GM23338 (cell line): ENCODE results near the gene SEMA6B. TPM values are rescaled to one million over a fixed set of nuclear protein-coding genes. Genes with fewer than 3 reads are reported as not detected.
A peak's percentile ranks its signal among the peaks of the same experiment; 100 is the strongest.

ENCODE experiments used
- ATAC-seq: fragments of 200-7000 bp; cut with Tn5 transposase; 3 replicates; pipeline ENCODE4 v1.9.1; 2020
- DNase-seq: peaks from one replicate; pipeline ENCODE4 v3.0.0-alpha.2; 2015; ENCODE audit warnings: low spot score
- H2AFZ ChIP-seq: fragments of 200-600 bp; sonication (generic); 2 replicates; pipeline ENCODE4 v1.8.0; 2016; ENCODE audit warnings: antibody characterized with exemption, mild to moderate bottlenecking, moderate library complexity
- H3F3A ChIP-seq: fragments of 200-600 bp; sonication (generic); replicated peaks from 2 replicates; pipeline ENCODE4 v1.8.0; 2017; ENCODE audit warnings: antibody characterized with exemption, mixed run types, low read depth
- H3K27ac ChIP-seq: fragments of 200-600 bp; sonication (generic); 2 replicates; pipeline ENCODE4 v1.6.1; 2016; ENCODE audit warnings: low read depth
- H3K27me3 ChIP-seq: fragments of 200-600 bp; sonication (generic); 2 replicates; pipeline ENCODE4 v1.8.0; 2016; ENCODE audit warnings: mild to moderate bottlenecking, mixed run types, moderate library complexity; ENCODE audit not compliant: insufficient read depth
- H3K36me3 ChIP-seq: fragments of 200-600 bp; sonication (generic); 2 replicates; pipeline ENCODE4 v1.8.0; 2016; ENCODE audit warnings: mild to moderate bottlenecking; ENCODE audit not compliant: insufficient read depth
- H3K4me1 ChIP-seq: fragments of 200-600 bp; sonication (generic); 2 replicates; pipeline ENCODE4 v1.8.0; 2016; ENCODE audit warnings: mild to moderate bottlenecking, moderate library complexity; ENCODE audit not compliant: insufficient read depth
- H3K4me2 ChIP-seq: fragments of 200-600 bp; sonication (generic); 2 replicates; pipeline ENCODE4 v1.7.1; 2017; ENCODE audit warnings: mixed run types
- H3K4me3 ChIP-seq: fragments of 200-600 bp; sonication (generic); 2 replicates; pipeline ENCODE4 v1.6.1; 2016; ENCODE audit warnings: mixed run types
- H3K79me2 ChIP-seq: fragments of 200-600 bp; sonication (generic); replicated peaks from 2 replicates; pipeline ENCODE4 v1.8.0; 2017; ENCODE audit warnings: mild to moderate bottlenecking; ENCODE audit not compliant: insufficient read depth
- H3K9me2 ChIP-seq: fragments of 200-600 bp; sonication (generic); 2 replicates; pipeline ENCODE4 v1.8.0; 2017; ENCODE audit not compliant: insufficient read depth
- H4K20me1 ChIP-seq: fragments of 200-600 bp; sonication (generic); replicated peaks from 2 replicates; pipeline ENCODE4 v1.8.0; 2017; ENCODE audit warnings: mild to moderate bottlenecking; ENCODE audit not compliant: insufficient read depth
- H3K27ac Mint-ChIP-seq: 2 replicates; pipeline ENCODE4 v1.8.0; 2020; ENCODE audit warnings: inconsistent platforms, mild to moderate bottlenecking, moderate library complexity, mixed read lengths
- H3K27me3 Mint-ChIP-seq: 3 replicates; pipeline ENCODE4 v1.8.0; 2022; ENCODE audit warnings: low read depth, mild to moderate bottlenecking, moderate library complexity, mixed read lengths, inconsistent platforms; ENCODE audit not compliant: insufficient read depth, poor library complexity
- H3K36me3 Mint-ChIP-seq: 3 replicates; pipeline ENCODE4 v1.8.0; 2021; ENCODE audit warnings: low read depth, mild to moderate bottlenecking, inconsistent platforms, moderate library complexity, mixed read lengths
- H3K4me1 Mint-ChIP-seq: 3 replicates; pipeline ENCODE4 v1.8.0; 2020; ENCODE audit warnings: mild to moderate bottlenecking, inconsistent platforms, mixed read lengths
- H3K4me3 Mint-ChIP-seq: 3 replicates; pipeline ENCODE4 v1.8.0; 2021; ENCODE audit warnings: moderate library complexity, mild to moderate bottlenecking, inconsistent platforms, mixed read lengths
- H3K9me3 Mint-ChIP-seq: 3 replicates; pipeline ENCODE4 v1.8.0; 2020; ENCODE audit warnings: moderate library complexity, mild to moderate bottlenecking, inconsistent platforms, mixed read lengths
- CREB1 ChIP-seq: fragments of 250-450 bp; sonication (Bioruptor Pico); IDR thresholded peaks from 2 replicates; pipeline ENCODE4 v1.5.0; 2020; ENCODE audit warnings: low read depth, mild to moderate bottlenecking, moderate library complexity
- EZH2 ChIP-seq: fragments of 200-600 bp; sonication (generic); IDR thresholded peaks from one replicate; pipeline ENCODE4 v1.8.0; 2017; ENCODE audit warnings: antibody characterized with exemption, mild to moderate bottlenecking, low read depth; ENCODE audit not compliant: unreplicated experiment
- EZH2phosphoT487 ChIP-seq: fragments of 200-600 bp; sonication (generic); IDR thresholded peaks from one replicate; pipeline ENCODE4 v1.8.1; 2018; ENCODE audit warnings: antibody characterized with exemption; ENCODE audit not compliant: unreplicated experiment
- JUNB ChIP-seq: IDR thresholded peaks from one replicate; pipeline ENCODE4 v1.6.1; 2016; ENCODE audit warnings: antibody characterized with exemption; ENCODE audit not compliant: unreplicated experiment
- POLR2AphosphoS5 ChIP-seq: IDR thresholded peaks from 2 replicates; pipeline ENCODE4 v1.6.1; 2016; ENCODE audit warnings: antibody characterized with exemption, low read depth
- STAT1 ChIP-seq: IDR thresholded peaks from one replicate; pipeline ENCODE4 v1.6.1; 2016; ENCODE audit warnings: antibody characterized with exemption; ENCODE audit not compliant: unreplicated experiment
- ZNF331 ChIP-seq: fragments of 250-450 bp; sonication (Bioruptor Pico); IDR thresholded peaks from 2 replicates; pipeline ENCODE4 v1.5.0; 2020; ENCODE audit warnings: low read depth, mild to moderate bottlenecking, moderate library complexity
- polyA plus RNA-seq: library from polyadenylated mRNA; unstranded; fragments of >200 nt; fragmentation: Nextera tagmentation; extraction: Ambion mirVana; gene quantifications from 2 replicates; pipeline ENCODE4 v1.2.1, GENCODE V29; 2016
- total RNA-seq: library from RNA; depleted of rRNA; stranded (reverse); fragments of >200 nt; shearing (Covaris generic); gene quantifications from 2 replicates; pipeline ENCODE4 v1.2.3, GENCODE V29; 2014
- TF ChIP-seq, protein P1 (sequence below), 2 experiments: fragments of 200-600 bp in 1 of 2; sonication (generic) in 1 of 2; conservative IDR thresholded peaks; 2 replicates each; pipeline versions ENCODE4 v1.5.1 to v1.6.1; 2016 to 2017; ENCODE audit warnings: antibody characterized with exemption in 2 of 2, low read depth in 2 of 2, mild to moderate bottlenecking in 2 of 2, moderate library complexity in 1 of 2

The SEMA6B gene
- total and polyA plus RNA-seq, 2 experiments from 2014 or later: 5.3 to 42.7 TPM

GRCh38 chr19:4580961-4581665, 21.6 kb upstream of the SEMA6B start:
- H3K4me1 Mint-ChIP-seq: peaks cover 14% of the 10 kb centered on the region
- no peaks in the 10 kb centered on the region for H3K9me3 Mint-ChIP-seq
- DNase-seq (peak; percentile 56), ATAC-seq (no peak)
- Histone ChIP-seq H3K36me3 (no peaks in the 10 kb centered on the region), H3F3A (peaks cover 27% of the 10 kb centered on the region; the same call in 1 of the 2 replicates), H3K9me2 (no peaks in the 10 kb centered on the region), H3K27me3 (peaks cover 35% of the 10 kb centered on the region), H2AFZ (no peak overlapping the region), H4K20me1 (peaks cover 8% of the 10 kb centered on the region; the same call in 1 of the 2 replicates), H3K4me1 (peaks cover 15% of the 10 kb centered on the region), H3K4me2 (peak overlapping the region; percentile 84), H3K27ac (no peak overlapping the region), H3K79me2 (peaks cover 21% of the 10 kb centered on the region), H3K4me3 (peak overlapping the region; percentile 80)
- peaks cover 28% of the 10 kb centered on the region for H3K27me3 Mint-ChIP-seq
- H3K27ac Mint-ChIP-seq: no peak overlapping the region
- peak overlapping the region; percentile 85 for H3K4me3 Mint-ChIP-seq
- TF ChIP-seq JUNB: no peak
- H3K36me3 Mint-ChIP-seq: no peaks in the 10 kb centered on the region

GRCh38 chr19:4580021-4580901, 20.8 kb upstream of the SEMA6B start:
- H3K4me2 ChIP-seq: peak overlapping the region; percentile 84
- peak overlapping the region; percentile 80 for H3K4me3 ChIP-seq

DNA sequence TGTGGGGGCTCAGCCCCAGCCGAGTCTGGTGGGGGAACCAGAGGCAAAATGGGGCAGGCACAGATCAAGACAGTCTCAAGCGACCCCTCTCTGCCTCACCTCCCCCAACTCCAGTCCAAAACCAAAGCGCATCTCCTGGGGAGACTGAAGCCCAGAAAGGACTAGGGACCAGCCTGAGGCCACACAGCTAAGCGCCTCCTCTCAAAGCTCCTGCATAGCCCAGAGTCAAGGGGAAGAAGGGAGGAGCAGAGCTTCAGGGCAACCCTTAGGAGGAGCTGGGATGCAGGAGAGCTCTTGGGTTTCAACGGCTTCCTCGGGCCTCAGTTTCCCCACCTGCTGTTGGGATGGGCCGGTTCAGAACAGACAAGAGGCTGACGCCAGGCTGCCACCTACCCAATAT, 19.9 kb upstream of the SEMA6B start:
- Histone ChIP-seq H3K79me2 (peaks cover 21% of the 10 kb centered on the region), H3K4me3 (no peak overlapping the region), H4K20me1 (peaks cover 8% of the 10 kb centered on the region; the same call in 1 of the 2 replicates), H3K36me3 (no peaks in the 10 kb centered on the region), H3K27me3 (peaks cover 19% of the 10 kb centered on the region), H2AFZ (no peak overlapping the region), H3K27ac (no peak overlapping the region), H3K4me1 (peaks cover 23% of the 10 kb centered on the region), H3F3A (peaks cover 27% of the 10 kb centered on the region), H3K9me2 (no peaks in the 10 kb centered on the region), H3K4me2 (no peak overlapping the region; the same call in 1 of the 2 replicates)
- H3K4me3 Mint-ChIP-seq: peak overlapping the region; percentile 55
- no peaks in the 10 kb centered on the region for H3K36me3 Mint-ChIP-seq
- DNase-seq (no peak), ATAC-seq (no peak)
- no peaks in the 10 kb centered on the region for H3K9me3 Mint-ChIP-seq
- H3K4me1 Mint-ChIP-seq: peaks cover 28% of the 10 kb centered on the region
- H3K27ac Mint-ChIP-seq: no peak overlapping the region
- H3K27me3 Mint-ChIP-seq: peaks cover 25% of the 10 kb centered on the region
- TF ChIP-seq STAT1 (no peak), CREB1 (CRISPR knock-in tag) (no peak), EZH2phosphoT487 (no peak), ZNF331 (CRISPR knock-in tag) (no peak), POLR2AphosphoS5 (no peak)

More at GRCh38 chr19:4580021-4580901, 20.8 kb upstream of the SEMA6B start:
- no peaks in the 10 kb centered on the region for H3K36me3 ChIP-seq
- no peak overlapping the region for H3K27ac ChIP-seq
- H3K79me2 ChIP-seq: peaks cover 21% of the 10 kb centered on the region
- Mint-ChIP-seq H3K27me3 (peaks cover 29% of the 10 kb centered on the region), H3K9me3 (no peaks in the 10 kb centered on the region), H3K36me3 (no peaks in the 10 kb centered on the region), H3K4me3 (peak overlapping the region; percentile 85), H3K27ac (no peak overlapping the region), H3K4me1 (peaks cover 22% of the 10 kb centered on the region)
- TF ChIP-seq POLR2AphosphoS5: peak; percentile 27; the same call in 1 of the 2 replicates
- no peak for TF ChIP-seq EZH2
- TF ChIP-seq JUNB: no peak
- TF ChIP-seq, protein P1, sequence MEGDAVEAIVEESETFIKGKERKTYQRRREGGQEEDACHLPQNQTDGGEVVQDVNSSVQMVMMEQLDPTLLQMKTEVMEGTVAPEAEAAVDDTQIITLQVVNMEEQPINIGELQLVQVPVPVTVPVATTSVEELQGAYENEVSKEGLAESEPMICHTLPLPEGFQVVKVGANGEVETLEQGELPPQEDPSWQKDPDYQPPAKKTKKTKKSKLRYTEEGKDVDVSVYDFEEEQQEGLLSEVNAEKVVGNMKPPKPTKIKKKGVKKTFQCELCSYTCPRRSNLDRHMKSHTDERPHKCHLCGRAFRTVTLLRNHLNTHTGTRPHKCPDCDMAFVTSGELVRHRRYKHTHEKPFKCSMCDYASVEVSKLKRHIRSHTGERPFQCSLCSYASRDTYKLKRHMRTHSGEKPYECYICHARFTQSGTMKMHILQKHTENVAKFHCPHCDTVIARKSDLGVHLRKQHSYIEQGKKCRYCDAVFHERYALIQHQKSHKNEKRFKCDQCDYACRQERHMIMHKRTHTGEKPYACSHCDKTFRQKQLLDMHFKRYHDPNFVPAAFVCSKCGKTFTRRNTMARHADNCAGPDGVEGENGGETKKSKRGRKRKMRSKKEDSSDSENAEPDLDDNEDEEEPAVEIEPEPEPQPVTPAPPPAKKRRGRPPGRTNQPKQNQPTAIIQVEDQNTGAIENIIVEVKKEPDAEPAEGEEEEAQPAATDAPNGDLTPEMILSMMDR (conservative IDR thresholded peaks at IDR 0.05; ENCODE audit: low read depth in 2 of 2): peak; percentile 62 to 73
- peaks cover 27% of the 10 kb centered on the region for H3K27me3 ChIP-seq
- H2AFZ ChIP-seq: peak overlapping the region; percentile 59; the same call in 1 of the 2 replicates
- ATAC-seq (peak; percentile 44), DNase-seq (peak; percentile 89)
- H3K9me2 ChIP-seq: no peaks in the 10 kb centered on the region
- H3K4me1 ChIP-seq: peaks cover 17% of the 10 kb centered on the region
- peaks cover 8% of the 10 kb centered on the region; the same call in 1 of the 2 replicates for H4K20me1 ChIP-seq
- peaks cover 27% of the 10 kb centered on the region for H3F3A ChIP-seq
